ENCODE data around the gene HIP1.

DNA sequence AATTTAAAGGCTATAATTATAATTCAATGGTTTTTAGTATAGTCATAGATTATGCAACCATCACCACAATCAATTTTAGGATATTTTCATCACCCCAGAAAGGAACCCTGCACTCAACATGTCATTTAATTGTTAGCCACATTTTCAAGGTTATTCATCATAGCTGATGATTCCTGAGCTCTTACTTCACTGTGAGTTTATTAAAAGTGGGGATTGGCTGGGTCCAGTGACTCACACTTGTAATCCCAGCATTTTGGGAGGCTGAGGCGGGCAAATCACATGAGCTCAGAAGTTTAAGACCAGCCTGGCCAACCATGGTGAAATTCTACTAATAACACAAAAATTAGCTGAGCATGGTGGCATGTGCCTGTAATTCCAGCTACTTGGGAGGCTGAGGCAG lies 32.5 kb upstream of the HIP1 start:
- TF ChIP-seq, protein P1, sequence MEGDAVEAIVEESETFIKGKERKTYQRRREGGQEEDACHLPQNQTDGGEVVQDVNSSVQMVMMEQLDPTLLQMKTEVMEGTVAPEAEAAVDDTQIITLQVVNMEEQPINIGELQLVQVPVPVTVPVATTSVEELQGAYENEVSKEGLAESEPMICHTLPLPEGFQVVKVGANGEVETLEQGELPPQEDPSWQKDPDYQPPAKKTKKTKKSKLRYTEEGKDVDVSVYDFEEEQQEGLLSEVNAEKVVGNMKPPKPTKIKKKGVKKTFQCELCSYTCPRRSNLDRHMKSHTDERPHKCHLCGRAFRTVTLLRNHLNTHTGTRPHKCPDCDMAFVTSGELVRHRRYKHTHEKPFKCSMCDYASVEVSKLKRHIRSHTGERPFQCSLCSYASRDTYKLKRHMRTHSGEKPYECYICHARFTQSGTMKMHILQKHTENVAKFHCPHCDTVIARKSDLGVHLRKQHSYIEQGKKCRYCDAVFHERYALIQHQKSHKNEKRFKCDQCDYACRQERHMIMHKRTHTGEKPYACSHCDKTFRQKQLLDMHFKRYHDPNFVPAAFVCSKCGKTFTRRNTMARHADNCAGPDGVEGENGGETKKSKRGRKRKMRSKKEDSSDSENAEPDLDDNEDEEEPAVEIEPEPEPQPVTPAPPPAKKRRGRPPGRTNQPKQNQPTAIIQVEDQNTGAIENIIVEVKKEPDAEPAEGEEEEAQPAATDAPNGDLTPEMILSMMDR (IDR thresholded peaks at IDR 0.05; ENCODE audit: low read depth, low read length) = no peak
- TF ChIP-seq POLR2A (IDR thresholded peaks at IDR 0.05; ENCODE audit: extremely low read depth, insufficient read length) (no peak), MAX (IDR thresholded peaks at IDR 0.05; ENCODE audit: low read depth, low read length) (no peak)
